NCI-H774 (cell line): Measurements from ENCODE around the gene PANK4.
"Not testable (repeated sequence)": the region's sequence is repeated elsewhere in the genome, so short reads cannot be mapped to it uniquely, and the experiment has no call there.

ENCODE experiments used
- DNase-seq: peaks from one replicate; lab custom pipeline; 2025; lab: John Stamatoyannopoulos, UW

PANK4 gene

DNA sequence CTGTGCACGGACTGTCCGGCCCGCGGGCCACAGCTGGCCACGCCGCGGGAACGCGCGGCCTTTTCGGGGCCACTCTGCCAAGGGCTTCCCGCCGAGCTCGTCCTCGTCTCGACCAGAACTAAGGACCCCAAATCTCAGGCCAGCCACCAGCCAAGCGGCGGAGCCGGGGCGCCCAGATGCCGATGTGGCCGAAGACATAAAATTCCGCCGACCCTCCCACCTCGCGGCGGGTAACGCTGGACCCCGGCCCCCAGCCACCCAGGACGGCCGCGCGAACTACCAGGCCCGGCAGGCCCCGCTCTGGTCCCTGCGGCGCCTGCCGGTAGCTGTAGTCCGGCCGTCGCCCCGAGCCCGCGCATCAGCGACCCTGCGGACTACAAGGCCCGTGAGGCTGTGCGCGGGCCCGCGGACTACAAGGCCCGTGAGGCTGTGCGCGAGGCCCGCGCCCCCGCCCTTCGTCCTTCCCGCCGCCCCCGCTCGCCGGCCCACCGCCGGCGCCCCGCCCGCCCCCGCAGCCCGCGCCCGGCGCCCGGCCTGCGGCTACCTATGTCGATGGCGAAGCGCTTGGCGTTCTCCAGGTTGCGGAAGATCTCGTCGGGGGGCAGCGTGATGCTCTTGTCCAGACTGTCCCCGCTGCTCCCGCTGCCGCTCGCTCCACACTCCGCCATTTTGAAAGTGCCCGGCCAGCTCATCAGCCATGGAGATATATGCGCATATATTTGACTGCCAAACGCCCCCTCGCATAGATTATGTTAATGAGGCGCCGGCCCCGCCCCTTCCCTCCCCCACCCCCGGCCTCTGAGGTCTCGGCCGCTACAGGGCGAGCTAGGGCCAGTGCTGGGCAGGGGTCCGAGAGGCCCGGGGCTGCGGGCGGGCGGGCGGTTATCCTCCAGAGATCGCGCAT, at the start of gene PANK4:
Gene PANK4, minus strand, starts transcription at position 677 of the 904 bp plus-strand sequence. Its CDS starts 9 bp downstream, at position 668.
- peak; percentile 75 for DNase-seq

GRCh38 chr1:2574350-2574749, 48.0 kb upstream of the PANK4 start:
- no peak for DNase-seq

DNA sequence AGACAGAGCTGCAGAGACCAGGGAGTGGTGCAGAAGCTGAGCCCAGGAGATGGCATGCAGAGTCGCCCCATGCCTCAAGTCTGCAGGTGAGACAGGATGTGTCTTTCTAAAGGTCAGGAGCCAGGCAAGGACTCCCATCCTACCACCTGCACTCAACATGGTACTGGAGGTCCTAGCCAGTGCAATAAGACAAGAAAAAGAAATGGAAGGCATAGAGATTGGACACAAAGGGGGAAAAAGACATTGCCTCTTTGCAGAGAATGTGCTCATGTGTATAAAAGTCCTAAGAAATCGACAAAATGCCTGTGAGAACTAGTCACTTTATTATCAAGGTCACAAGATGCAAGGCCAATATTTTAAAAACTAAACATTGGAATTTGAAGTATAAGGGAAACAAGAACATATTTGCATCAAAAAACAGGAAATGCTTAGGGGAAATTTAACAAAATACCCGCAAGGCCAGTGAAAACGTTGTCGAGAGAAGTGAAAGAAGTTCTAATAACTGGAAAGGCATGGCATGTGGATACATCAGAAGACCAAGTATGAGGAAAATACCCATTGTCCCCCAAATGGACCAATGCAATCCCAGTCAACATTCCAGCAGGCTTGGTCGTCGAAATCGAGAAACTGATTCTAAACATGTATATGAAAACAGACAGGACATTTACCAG, 47.0 kb upstream of the PANK4 start:
- no peak for DNase-seq

DNA sequence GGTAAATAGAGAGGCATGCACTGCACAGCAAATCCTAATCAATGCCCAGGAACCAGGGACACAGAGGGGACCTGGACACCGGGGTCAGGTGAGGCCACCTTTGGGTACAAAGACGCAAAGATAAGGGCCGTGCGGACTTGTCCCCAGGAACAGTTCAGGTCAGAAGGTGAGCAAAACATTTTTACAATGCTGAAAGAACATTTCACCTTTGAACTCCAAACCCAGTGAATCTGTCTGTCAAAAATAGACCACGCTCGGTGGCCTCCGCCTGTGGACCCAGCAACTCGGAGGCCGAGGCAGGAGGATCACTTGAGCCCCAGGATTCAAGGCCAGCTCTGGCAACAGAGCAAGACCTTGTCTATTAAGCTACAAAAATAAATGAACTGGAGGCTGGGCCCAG, 45.0 kb upstream of the PANK4 start:
- no peak for DNase-seq

DNA sequence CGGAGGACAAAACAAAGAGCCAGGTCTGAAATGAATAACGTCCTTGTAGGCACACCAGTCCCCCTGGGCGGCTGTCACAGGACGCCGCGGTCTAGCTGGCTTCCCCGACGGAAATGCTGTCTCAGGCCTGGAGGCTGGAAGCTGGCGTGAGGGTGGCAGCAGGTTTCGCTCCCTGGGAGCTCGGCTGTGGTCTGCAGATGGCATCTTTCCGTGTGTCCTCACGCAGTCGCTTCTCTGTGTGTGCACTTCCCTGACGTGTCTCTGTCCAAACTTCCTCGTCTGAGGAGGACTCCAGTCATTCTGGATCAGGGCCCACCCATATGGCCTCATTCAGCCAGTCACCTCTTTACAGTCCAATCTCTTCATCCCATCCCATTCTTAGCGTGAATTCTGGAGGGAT, 43.9 kb upstream of the PANK4 start:
- DNase-seq = no peak

- not testable (repeated sequence) for DNase-seq
Measured at GRCh38 chr1:2569703-2570102, 43.3 kb upstream of the PANK4 start.

DNA sequence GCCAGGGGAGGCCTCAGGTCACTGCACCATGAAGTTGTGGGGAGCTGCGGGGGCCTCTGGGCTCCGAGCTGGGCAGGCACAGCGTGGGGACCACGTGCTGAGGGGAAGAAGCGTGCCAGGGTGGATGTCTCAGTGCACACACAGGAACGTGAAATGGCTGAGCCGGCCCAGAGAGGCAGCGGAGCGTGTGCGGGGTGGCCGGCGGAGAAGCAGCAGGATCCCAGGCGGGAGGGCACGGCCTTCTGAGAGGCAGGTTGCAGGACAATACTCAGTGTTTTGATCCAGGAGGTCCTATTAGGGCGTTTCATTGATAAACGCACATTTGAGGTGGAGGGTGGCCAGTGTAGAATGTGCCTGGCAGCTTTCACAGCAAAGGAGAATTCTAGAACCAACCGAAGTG, 42.7 kb upstream of the PANK4 start:
- no peak for DNase-seq

- not testable (repeated sequence) for DNase-seq
Measured at GRCh38 chr1:2568187-2568816, 41.9 kb upstream of the PANK4 start.

DNA sequence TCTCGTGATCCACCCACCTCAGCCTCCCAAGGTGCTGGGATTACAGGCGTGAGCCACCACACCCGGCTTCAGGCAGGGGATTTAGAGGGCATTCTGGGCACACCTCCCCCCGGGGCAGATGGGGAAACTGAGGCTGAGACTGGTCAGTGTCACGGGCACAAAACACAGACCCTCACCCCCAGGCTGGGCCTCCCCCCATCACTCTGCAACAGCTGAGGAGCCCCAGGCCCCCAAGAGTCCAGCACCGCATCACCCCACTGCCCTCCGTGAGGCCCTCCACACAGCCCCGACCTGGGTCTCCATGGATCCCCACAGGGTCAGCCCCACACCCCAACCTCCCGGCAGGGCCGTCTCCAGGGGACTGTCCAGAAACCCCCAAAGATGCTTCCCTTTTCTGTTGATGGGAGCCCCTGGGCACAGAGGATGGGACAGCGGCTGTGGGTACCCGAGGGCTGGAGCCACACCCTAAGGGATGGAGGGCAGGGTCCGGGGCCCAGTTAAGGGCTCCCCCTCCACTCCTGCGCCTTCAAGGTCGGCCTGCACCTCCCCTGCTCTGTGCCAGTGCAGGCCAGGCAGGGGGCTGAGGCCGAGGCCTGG, 40.8 kb upstream of the PANK4 start:
- DNase-seq = no peak

- DNase-seq = no peak
Measured at GRCh38 chr1:2566101-2567045, 40.0 kb upstream of the PANK4 start.

- DNase-seq = no peak
Measured at GRCh38 chr1:2564815-2565374, 38.5 kb upstream of the PANK4 start.

DNA sequence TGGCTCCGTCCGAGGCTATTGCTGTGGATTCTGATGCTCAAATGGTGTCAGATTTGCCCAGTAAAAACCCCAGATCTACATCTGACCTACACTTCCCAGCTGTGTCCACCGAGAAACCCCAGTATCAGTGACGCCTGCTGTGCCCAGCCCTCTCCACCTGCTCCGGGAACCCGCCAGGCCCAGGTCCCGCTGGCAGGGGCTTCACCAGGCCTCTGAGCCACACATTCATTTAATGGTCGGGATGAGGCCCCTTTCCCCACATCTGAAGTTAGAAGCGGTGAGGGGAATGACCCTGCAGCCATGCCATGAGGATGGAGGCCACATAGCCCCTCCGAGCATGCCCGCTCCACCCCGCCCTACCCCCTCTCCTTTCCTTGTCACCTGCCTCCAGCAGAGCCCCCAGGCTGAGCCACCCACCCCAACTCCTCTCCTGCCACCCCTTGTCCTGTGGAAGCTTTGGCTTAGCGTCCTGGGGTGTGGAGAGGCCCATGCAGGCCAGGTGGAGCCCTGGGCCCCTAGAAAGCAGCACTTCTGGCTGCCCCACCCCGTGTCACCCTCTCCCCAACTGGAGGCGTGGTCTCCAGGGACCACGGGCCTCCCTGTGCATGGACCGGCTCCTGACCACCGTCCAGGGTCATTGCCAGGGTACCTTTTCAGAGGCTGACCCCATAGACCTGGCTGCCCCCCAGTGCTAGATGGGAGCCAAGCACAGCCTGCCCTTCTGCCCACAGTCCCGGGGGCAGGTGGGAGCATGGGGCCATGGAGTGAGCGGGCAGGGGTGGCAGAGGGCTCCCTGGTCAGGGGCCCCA, 37.8 kb upstream of the PANK4 start:
- DNase-seq = no peak

- DNase-seq = no peak
Measured at GRCh38 chr1:2563205-2563604, 36.8 kb upstream of the PANK4 start.

DNA sequence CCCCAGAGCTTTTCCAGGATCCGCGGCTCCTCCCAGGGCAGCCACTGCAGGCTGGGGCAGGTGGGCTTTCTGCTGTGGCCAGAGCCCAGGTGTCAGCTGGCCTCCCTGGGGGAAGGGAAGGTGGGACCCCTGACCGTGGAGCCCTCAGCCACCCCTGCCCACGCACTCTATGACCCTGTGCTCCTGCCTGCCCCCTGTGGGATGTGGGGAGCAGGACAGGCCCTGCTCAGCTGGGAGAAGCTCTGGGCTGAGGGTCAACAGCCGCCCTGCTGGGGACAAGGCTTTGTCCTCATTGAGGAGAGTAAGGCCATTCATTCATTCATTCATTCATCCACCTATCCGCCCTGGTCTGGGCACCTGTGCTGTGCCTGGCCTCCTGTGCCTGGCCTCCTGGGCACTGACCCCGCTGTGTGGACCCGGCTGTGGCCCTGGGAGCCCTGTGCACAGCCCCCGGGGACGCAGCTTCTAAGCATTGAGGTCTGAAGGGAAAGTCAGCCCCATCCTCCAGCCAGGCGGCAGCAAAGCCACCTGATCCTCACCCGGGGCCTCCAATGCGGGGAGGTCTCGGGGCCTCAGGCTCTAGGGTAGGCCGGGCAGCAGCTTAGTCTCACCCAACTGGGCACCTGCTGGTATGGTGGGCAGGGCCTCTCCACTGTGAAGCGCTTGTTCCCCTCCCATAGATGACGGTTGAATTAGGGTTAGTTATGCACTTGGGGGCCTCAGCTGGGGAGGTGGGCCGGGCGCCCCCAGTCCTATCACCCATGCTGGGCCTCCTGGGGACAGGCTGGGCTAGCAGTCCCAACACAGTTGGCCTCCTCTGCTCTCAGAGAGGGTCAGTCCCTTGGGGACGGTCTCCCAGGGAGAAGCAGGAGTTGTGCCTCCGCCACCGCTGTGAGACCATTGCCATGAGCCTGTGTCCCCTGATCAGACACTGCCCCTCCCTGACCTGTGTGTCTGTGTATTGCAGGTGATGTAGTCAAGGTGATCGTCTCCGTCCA, 35.8 kb upstream of the PANK4 start:
- DNase-seq = no peak

- DNase-seq = no peak
Measured at GRCh38 chr1:2561446-2561845, 35.0 kb upstream of the PANK4 start.

DNA sequence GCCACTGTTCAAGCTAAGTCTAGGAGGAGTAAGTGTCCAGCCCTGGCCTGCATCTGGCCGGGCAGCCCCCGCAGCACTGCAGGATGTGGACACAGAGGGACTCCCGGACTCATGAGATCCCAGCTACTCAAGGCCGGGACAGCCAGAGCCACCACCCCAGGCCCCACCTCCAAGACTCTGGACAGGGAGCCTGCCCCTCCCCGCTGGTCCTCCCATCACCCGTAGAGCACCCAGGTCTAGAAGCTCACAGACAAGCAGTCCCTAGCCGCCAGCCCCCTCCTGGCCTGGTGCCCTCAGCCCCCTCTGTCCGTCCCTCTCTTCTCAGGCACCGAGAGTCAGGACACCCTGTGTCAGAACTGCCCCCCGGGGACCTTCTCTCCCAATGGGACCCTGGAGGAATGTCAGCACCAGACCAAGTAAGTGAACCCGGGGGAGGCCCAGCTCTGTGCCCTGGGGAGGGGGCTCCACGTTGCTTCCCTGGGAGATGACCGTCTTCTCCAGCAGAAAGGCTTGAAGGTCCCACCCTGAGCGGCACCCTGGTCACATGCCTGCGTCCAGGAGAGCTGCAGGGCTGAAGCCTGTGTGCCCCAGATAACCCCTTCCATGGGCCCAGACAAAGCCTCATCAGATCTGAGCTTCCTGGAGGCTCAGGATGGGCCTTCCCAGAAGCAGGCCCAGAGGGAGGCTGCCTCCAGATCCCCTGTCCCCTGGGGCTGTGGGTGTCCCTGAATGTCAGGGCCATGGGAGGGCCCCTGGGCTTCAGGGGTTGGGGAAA, 34.1 kb upstream of the PANK4 start:
- no peak for DNase-seq

- DNase-seq = no peak
Measured at GRCh38 chr1:2559509-2560298, 33.3 kb upstream of the PANK4 start.
